Measurements from ENCODE around the gene ARF6.
A peak's percentile ranks its signal among the peaks of the same experiment; 100 is the strongest.

Gene ARF6

GRCh38 chr14:49863487-49864281 is 29.2 kb upstream of the ARF6 start (continued):
- no peak for TF ChIP-seq PRDM6 (tag by site-specific recombination; IDR thresholded peaks at IDR 0.05)
- TF ChIP-seq ZNF335 (tag by site-specific recombination; conservative IDR thresholded peaks at IDR 0.05), result peak; percentile 42; the same call in 1 of the 2 replicates
- TF ChIP-seq ZBTB7A (tag by site-specific recombination; IDR thresholded peaks at IDR 0.05; ENCODE audit: low read depth), result no peak
- TF ChIP-seq PRDM2 (tag by site-specific recombination; IDR thresholded peaks at IDR 0.05; ENCODE audit: borderline replicate concordance), result no peak
- TF ChIP-seq ZNF423 (tag by site-specific recombination; IDR thresholded peaks at IDR 0.05), result no peak
- TF ChIP-seq ZBTB44 (tag by site-specific recombination; IDR thresholded peaks at IDR 0.05), result no peak
- TF ChIP-seq ZBTB20 (tag by site-specific recombination; IDR thresholded peaks at IDR 0.05), result peak; percentile 91
- peak; percentile 61 for TF ChIP-seq ATF2 (tag by site-specific recombination; IDR thresholded peaks at IDR 0.05; ENCODE audit: low read depth)
- no peak for TF ChIP-seq ZFP69B (tag by site-specific recombination; IDR thresholded peaks at IDR 0.05)
- no peak for TF ChIP-seq ZNF544 (tag by site-specific recombination; IDR thresholded peaks at IDR 0.05)
- no peak for TF ChIP-seq ZNF10 (tag by site-specific recombination; IDR thresholded peaks at IDR 0.05)
- TF ChIP-seq ZNF404 (tag by site-specific recombination; IDR thresholded peaks at IDR 0.05), result no peak
- no peak for TF ChIP-seq ZBTB21 (tag by site-specific recombination; IDR thresholded peaks at IDR 0.05)
- no peak for TF ChIP-seq KLF1 (tag by site-specific recombination; IDR thresholded peaks at IDR 0.05)
- TF ChIP-seq GLI2 (tag by site-specific recombination; IDR thresholded peaks at IDR 0.05; ENCODE audit: borderline replicate concordance, low read depth), result no peak
- no peak for TF ChIP-seq ZNF473 (tag by site-specific recombination; IDR thresholded peaks at IDR 0.05)
- TF ChIP-seq ZBTB26 (tag by site-specific recombination; optimal IDR thresholded peaks at IDR 0.05), result no peak
- TF ChIP-seq ZNF416 (tag by site-specific recombination; IDR thresholded peaks at IDR 0.05), result no peak
- TF ChIP-seq ZNF530 (tag by site-specific recombination; IDR thresholded peaks at IDR 0.05; ENCODE audit: low read depth), result no peak
- no peak for TF ChIP-seq ZNF19 (tag by site-specific recombination; IDR thresholded peaks at IDR 0.05; ENCODE audit: low read depth)
- no peak for TF ChIP-seq ZNF398 (tag by site-specific recombination; IDR thresholded peaks at IDR 0.05)
- TF ChIP-seq YY1 (tag by site-specific recombination; IDR thresholded peaks at IDR 0.05), result no peak
- TF ChIP-seq ZSCAN23 (tag by site-specific recombination; IDR thresholded peaks at IDR 0.05), result no peak
- TF ChIP-seq YY2 (tag by site-specific recombination; IDR thresholded peaks at IDR 0.05), result no peak
- TF ChIP-seq ZBTB6 (tag by site-specific recombination; IDR thresholded peaks at IDR 0.05), result no peak
